Activated CD4-positive, alpha-beta T cell treated with anti-CD3 and anti-CD28 coated beads for 4 hours (primary cell): ENCODE data around the gene UNC5B.

Experiments
- DNase-seq, 2 donors: peaks; one replicate each; pipeline ENCODE4 v3.0.0-alpha.2; 2020

UNC5B gene

DNA sequence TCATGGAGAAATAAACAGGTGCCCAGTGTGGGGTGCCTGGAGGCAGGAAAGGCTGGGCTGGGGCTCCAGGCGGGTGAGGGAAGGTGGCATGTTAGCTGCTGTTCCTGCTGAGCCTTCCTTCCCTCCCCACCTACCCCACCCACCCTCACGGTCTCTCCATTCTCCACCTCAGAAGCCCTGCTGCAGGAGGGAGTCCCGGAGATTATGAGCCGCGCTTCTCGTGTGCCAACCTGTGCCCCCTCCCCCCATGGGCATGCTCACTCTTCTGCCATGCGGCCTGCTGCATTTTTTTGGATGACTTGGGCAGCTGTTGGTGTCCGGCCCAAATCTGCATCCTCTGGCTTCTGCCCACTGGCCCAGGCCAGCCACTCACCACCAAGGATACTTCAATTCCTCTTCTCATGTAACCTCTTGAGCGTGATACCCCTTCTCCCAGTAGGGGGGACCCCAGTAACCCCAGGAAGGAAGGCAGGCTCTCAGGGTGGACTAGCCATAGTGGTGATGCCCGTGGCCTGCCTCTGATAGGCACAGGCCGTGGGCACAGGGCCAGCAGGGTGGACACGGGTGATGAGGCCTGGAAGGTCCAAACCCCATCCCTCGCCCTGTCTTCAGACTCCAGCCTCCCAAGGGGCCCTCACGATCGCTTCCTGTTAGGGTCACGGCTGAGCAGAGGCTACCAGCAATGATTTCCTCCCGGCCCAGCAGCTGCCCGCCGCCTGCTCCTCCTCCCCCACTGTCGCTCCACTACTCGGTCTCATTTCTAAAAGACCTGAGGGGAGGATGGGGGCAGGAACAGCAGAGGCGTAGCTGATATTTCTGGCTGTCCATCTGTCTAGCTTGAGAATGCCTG, 27.8 kb downstream of the UNC5B start:
- DNase-seq: no peak

DNA sequence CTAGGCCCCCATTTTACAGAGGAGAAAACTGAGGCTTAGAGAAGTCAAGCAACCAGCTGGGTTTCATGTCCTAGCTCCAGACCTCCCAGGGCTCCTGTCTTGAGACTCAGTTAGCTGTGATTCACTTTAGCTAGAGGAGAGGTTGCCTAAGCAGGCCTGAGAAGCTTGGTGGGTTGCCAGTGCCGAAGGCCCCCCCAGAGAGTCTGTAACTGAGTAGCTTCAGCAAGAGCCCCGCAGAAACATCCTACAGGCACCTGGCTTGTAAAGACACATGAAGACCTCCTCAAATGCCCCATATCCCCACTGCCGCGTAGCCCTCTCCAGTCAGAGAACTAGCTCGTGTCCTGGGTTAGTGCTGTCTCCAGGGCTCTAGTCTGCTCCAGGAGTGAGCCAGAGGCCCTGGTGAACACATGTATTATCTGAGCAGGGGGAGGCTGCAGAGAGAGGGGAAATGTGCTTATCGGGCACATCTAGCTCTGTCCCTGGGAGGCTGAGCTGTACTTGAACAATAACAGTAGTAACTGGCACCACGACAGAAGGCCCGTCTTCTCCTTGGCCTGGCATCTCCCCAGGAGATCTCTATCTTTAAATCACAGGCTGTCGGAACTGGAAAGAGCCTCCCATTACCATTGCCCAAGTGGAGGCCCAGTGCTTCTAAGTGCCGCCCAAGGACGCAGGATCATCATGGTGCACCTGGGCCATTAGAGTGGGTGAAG, 28.9 kb downstream of the UNC5B start:
- DNase-seq: no peak

DNA sequence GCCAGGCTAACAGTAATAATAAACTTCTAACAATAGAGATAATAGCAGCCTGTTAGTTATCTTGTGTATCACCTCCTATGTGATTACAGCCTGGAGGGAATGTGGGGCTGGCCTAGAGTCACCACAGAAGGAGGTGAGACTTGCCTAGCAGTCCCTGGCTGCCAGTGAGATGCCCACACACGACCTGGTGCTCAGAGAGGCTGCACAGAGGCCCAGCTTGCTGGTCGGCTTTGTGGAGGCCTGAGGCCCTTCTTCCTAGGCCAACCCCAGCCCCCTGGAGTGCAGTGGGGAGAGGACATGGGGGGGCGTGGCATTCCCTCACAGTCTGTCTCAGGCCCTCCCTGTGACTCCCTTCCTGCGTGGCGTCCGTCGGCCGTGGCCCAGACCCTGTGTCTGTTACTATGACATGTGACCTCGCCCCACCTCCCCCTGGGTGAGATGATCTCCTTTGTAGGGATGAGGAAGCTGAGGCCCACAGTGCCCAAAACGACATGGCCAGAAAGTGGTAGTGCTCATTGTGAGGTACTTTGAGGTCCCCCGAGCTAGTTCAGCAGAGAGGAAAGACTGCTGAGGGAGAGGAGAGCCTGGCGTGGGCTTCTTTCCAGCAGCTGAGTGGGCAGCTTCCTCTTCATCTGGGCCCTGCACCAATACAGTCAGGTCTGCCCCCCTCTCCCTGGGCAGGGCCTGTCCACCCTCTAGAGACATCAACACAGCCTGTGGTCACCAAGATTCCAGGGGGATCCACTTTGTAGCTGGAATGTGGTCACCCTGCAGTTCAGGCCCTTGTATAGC, 29.7 kb downstream of the UNC5B start:
- DNase-seq: no peak

DNA sequence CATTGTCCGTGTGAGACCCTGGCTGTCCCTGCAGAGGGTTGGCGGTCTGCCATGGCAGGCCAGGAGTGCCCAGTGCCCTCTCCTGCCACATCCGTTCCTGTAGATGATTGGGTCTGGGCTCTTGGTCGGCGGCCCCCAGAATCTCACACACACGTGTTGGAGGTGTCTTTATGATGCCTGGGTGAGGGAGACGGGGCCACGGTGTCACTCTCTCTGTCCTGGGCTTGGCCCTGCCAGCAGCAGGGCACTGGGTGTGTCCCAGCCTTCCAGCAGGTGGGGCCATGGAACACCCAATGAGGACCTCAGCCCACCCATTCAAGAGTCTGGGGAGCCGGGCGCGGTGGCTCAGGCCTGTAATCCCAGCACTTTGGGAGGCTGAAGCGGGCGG, 30.2 kb downstream of the UNC5B start:
- no peak for DNase-seq

DNA sequence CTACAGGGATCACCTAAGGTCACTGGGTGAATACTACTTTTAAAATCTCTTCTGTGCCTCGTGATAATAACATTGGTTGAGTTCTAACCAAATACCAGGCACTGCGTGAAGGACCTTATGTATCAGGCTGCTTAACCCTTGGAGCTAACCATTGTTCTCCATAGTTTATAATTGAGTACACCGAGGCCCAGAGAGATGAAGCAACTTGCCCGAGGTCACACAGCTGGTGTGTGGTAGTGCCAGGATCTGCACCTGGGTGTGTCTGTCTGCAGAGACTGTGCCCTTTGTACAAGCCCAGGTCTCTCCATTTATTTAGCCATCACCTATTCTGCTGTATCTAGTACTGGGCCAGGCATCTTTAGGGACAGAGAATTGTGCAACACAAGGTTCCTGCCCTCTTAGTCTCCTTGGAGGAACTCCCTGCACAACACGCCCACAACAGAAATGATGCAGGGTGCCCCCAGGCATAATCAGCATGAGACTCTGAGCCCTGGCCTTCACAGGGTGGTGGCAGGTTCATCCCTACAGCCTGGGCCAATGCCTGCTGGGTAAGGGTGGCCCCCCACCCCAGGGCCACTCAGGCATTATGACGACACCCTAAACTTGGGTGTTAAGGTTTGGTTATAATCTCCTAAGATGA, 31.5 kb downstream of the UNC5B start:
- no peak for DNase-seq

DNA sequence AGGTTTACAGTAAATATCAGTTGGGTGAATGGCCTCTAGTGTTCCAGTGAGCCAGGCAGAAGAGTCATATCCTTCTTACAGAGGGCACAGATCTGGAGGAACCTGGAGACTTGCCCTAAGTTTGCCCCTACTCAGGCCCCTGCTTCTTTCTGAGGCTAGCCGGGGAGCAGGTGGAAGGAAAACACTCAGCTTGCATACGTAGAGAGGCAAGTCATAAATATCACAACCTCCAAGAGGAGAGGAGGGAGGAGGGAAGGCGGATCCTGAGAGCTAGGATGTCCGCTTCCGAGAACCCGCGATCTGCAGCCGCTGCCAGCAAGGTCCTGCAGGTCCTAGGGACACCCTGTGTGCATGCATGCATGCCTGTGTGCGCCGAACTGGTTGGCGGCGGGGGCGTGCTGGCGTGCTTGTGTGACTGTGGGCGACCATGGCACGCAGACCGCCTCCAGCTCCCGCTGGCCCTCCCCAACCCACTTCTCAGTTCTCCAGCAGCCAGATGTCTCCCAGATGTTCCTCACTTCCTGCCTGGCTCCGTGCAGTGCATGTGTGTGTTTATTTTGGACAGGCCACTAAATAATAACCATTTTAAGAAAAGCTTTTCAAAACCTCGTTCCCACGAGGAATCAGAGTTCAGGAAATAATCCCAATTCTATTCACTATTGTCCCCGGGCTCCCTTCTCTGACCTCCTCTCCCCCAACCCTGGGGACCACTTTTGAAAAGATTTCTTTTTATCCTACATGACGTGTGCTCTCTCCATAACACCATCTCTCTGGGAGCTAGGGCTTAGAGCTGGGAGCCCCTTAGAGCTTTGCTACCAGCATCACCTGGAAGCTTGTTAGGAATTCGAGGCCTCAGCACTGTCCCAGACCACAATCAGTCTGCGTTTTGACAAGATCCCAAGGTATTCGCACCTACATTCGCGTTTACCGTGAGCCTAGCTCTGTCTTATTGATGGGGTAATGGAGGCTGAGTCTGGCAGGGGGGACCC, 32.4 kb downstream of the UNC5B start:
- DNase-seq: no peak

DNA sequence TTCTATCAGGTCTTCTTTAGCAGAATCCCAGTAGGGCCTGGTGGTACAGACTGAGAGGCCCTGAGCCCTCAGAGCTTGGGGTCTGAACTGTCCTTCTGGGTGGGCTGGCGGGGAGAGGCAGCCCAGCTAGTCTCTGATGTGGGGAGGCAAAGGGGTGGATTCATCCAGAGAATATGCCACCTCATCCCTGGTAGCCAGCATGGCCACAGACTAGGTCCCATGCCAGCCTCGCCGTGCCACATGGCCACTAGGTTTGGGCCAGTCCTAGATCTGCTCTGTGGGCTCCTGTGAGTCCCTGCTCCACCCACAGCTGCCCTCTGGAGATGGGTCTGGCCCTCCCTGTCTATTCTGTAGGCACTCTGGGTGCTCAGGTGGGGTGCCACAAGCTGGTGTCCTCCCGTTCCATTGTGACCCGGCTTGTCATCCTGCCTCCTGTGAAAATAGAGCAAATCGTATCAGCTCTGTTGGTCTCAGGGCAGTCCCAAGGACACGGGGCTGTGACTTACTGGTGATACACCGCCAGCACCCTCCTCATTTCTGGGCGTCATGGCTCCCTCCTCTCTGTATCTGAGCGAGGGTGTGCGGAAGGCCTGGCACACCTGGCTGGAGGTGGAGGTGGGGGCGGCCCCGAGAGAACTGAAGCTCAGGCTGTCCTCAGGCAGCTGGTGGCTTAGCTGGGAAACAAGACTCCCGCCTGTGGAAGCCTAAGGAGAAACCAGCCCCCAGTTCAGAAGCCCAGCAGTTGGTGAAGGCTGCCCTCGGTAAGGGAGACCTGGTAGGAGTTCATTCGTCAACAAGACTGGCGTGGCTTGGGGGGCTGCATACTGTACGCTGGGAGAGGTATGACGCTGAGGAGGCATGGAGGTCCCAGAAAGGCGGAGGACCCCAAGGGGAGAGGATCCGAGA, 33.3 kb downstream of the UNC5B start:
- DNase-seq: no peak

DNA sequence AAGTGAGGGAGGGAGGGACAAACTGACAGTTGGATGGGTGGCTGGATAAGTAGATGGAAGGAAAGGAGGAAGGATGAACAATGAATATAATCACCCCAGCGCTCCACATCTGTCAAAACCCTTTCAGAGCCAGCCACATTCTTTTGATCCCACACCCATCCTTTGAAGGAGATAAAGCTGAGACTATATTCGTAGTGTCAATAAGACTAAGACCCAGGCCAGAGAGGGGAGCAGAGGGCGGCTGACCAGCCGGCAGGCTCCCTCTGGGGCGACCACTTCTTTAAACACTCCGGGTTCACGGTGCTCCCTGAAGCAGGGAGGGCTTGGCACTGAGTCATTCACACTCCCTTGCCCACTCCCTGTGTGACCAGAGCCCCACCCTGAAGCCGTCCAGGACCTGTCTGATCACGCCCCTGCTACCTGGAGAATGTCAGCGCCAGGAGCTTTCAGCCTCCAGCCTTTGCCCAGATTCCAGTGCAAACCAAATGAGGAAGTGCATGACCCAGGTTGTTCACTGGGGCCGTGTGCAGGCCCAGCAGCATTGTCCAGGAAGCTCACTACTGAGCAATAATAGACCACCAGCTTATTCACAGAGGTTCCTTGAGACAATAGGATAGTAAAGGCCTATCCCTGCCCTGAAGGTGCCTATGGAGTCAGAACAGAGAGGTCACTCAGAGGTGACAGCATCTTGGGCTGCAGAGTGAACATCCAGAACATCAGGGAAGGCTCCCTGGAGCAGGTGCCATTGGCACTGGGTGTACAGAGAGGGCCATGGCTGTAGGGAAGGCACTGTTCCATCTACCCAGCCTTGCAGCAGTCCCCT, 34.4 kb downstream of the UNC5B start:
- DNase-seq: no peak

DNA sequence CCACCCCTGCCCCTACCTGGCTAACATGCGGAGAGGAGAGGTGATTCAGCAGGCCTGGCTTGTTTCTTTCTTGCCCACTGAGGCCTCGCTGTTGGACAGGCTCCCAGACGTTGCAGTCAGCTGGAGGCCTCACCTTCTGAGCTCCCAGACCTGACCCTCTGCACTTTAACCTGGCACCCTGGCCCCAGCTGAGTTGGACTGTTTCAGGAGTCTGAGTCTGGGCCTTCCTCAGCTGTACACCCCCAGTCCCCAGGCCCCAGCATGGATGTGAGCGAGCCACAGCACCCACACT, 35.0 kb downstream of the UNC5B start:
- no peak for DNase-seq

DNA sequence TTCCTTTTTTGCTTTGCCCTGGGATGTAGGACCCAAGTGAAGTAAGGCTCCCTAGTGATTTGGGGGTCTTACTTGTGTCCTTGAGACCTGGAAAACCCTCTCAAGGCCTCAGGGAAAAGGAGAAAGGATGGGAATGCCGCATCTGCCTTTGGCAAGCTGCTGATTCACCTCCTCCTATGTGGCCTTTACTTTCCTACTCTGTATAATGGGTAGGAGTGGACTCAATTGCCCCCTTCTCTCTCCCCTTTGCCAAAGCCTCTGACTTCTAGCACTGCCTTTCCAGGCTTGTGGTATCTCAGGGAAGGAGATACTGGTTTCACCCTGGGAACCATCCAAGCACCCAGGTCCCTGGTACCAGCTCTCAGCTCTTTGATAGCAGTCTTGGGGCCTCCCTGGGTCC, 35.4 kb downstream of the UNC5B start:
- no peak for DNase-seq

DNA sequence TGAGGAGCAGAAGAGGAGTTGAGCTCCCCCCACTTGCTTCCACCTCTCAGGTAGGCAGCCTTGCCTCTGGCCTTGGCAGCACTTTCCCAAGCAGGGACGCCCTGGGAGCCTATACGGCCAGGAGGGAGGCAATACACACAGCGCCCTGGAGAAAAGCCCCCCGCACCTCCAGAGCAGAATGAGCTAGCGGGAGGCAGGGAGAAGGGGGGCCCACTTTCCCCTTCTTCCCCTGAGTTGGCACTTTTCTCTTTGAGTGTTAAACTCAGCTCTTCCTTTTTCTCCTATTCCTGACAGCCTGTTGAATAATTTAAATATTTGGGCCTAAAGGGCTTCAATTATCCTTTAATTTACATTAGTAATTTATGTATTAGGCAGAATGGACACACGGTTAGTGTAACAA, 35.8 kb downstream of the UNC5B start:
- DNase-seq: no peak

DNA sequence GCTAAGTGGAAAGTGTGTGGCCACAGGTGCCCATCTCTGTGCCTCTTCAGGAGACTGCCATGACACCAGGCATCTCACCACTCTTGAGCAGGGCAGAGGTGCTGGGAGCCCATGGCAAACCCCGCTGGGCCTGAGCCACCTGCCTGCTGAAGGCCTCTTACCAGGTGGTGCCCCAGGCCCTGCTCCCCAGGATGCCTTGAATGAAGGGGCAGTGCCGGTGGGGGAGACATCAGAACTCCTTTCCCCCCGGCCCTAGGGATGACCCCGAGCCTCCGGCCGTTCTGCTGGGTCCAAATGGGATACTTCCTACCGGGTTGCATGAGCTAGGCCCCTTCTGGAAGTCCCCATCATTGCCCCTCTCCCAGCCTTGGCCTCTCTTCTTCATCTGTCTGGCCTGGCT, 37.6 kb downstream of the UNC5B start:
- no peak for DNase-seq

DNA sequence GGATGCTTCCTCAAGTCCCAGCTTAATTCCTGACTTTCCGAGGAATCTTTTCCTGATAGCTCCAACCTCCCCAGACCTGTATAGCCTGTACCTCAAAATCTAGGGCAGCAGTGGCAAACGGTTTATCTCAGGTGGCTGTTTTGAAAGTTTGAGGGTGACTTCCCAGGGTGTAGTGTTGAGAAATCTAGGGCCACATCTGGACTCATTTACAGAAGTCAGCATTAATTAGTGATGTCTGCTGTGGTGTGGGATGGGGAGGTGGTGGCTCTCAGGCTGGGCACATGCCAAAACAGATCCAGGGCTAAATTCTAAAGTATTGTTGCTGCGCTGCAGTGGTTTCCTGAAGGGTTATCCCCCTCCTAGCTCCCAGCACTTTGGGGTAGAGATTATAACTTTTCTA, 38.0 kb downstream of the UNC5B start:
- no peak for DNase-seq

DNA sequence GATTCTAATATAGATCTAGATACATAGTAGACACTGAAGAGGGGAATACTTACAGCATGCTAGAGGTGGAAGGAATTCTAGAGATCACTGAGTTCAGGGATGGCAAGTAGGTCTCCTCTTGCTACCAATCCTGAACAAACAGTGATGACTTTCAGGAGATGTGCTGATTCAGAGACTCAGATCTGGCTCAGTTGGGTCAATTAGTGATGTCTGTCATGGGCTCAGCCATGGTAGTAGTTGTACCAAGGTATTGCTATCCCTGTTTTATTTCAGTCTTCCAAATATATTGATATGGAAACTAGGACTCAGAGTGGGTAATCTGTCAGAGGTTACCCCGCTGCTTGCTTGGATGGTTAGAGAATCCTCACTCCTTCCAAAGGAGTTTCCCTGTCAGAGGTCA, 38.5 kb downstream of the UNC5B start:
- DNase-seq: no peak

DNA sequence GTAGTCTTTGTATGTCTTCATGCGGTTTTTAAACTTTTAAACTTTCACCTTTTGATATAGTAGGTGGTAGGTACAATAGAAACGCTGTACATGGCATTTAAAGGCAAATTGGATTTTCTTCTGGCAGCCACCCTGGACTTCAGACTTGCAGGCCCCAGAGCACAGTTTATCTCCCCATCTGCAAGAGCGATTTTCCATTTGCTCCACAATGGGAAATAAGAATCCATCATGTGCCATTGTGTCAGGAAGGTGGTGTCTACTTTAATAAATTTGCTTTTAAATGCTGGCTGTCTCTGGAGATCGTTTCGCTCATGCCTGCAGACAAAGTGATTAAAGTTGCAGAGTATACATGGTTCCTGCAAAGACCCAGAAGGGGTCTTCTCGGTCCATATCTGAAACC, 38.9 kb downstream of the UNC5B start:
- no peak for DNase-seq

DNA sequence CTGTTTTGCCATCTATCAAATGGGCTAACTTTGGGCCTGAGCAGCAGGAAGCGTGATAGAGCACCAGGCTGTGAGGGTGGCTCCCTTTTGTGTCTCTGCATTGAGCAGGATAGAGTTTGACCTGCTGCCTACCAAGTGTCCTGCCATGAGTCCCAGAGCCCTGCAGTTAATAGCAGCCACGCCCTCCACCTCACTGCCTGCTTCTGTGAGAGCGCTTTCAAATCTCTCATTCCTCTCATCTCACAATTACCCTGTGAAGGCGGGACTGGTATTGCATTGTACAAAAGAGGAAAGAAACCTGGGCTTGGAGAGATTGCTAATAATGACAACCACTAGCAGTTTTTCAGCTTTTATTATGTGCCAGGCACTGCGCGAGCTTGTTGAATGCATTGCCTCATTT, 39.9 kb downstream of the UNC5B start:
- no peak for DNase-seq

DNA sequence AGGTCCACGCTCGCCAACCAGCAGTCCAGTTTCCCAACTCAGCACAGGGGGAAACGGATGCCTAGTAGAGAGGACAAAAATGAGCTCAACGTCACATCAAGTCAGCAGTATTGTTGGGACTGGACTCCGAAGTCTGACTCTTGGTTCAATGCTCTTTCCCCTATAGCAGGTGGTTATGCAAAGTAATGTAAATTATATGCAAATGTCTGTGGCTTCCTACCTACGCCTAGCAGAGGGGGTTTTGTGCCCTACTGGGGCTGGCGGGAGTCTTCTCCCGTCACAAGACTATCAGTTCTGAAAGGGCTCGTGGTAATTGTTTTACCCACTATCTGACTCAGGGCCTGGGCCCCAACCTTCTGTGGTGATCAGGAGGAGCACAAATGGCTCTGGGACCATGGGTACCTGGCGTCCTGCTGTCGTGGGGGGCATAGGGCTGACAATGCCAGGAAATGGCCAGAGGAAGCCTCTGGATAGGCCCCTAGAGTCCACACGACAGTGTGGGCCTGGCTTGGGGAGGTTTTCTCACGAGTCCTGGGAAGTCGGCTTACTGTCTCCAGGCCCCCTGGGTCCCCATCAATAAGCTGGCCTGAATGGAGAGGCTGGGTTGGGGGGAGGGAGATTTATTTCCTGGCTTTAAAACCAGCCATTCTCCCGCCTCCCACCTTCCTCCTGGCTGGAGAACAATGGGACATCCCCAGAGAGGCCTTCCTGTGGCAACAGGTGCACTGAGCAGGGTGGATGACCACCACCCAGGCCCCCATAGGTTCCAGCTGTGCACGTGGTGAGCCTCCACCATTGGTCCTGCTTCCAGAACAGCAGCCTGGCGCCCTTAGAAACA, 41.8 kb downstream of the UNC5B start:
- no peak for DNase-seq

DNA sequence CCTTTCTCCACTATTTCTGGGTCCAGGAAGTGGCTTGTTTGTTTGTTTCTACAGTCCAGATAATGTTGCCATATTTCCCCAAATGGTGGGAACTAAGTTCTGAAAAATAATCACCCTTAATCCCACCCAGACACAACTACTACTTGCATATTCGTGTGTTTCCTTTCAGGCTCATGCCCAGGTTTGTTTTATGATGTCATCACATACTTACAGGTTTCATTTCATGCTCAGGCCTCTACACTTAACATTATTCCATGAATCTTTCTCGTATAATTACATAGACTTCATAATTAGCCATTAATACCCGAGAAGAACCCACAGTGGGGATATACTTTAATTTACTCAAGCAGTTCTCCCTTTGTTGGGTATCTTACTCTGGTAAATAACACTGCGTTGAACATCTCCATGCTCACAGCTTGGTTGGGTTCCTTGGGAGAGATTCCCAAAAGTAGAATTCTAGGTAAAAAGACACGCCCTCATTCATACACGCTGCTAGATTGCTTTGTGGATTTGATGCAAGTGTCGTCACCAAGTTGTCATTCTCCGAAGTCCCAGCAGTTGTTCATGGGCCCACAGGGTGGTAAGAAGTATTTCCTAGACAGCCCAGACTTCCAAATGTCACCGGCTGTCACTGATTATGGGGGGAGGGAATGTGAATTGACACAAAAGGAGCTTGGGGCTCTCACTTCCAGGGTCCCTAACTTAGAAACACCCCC, 42.6 kb downstream of the UNC5B start:
- DNase-seq: no peak

DNA sequence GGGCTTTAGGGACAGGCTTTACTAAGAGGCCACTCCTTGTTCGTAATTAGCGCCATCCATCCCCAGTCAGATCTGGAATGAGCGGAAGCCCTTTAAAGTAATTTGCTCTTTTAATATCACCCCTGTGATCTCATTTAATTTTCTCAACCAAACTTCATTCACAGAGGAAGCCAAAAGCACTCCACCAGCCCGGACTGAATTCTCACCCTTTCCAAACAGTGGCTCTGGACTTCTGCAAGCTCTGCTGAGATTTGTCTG, 43.1 kb downstream of the UNC5B start:
- DNase-seq: no peak
